ENCODE results near the gene ASB7.

The ASB7 gene

GRCh38 chr15:100686021-100686724, 83.8 kb downstream of the ASB7 start:
- no peak for TF ChIP-seq ZFX (IDR thresholded peaks at IDR 0.05)
- TF ChIP-seq CTCF (conservative IDR thresholded peaks at IDR 0.05): no peak
- H3K27ac ChIP-seq: no peak overlapping the region

- no peak overlapping the region for H3K27ac ChIP-seq
- TF ChIP-seq ZFX (IDR thresholded peaks at IDR 0.05): no peak
- no peak for TF ChIP-seq CTCF (conservative IDR thresholded peaks at IDR 0.05)
These were observed 84.5 kb downstream of the ASB7 start for GRCh38 chr15:100686725-100687473.

- TF ChIP-seq CTCF (conservative IDR thresholded peaks at IDR 0.05): no peak
- no peak for TF ChIP-seq ZFX (IDR thresholded peaks at IDR 0.05)
These were observed 85.3 kb downstream of the ASB7 start for GRCh38 chr15:100687582-100688141.

GRCh38 chr15:100688549-100689120, 86.2 kb downstream of the ASB7 start:
- H3K27ac ChIP-seq: no peak overlapping the region
- TF ChIP-seq ZFX (IDR thresholded peaks at IDR 0.05) (no peak), CTCF (conservative IDR thresholded peaks at IDR 0.05) (no peak)

More at GRCh38 chr15:100687582-100688141, 85.3 kb downstream of the ASB7 start:
- no peak overlapping the region for H3K27ac ChIP-seq

GRCh38 chr15:100689131-100689899, 86.9 kb downstream of the ASB7 start:
- H3K27ac ChIP-seq: no peak overlapping the region
- TF ChIP-seq ZFX (IDR thresholded peaks at IDR 0.05): no peak
- TF ChIP-seq CTCF (conservative IDR thresholded peaks at IDR 0.05): no peak

- no peak overlapping the region for H3K27ac ChIP-seq
- no peak for TF ChIP-seq ZFX (IDR thresholded peaks at IDR 0.05)
- TF ChIP-seq CTCF (conservative IDR thresholded peaks at IDR 0.05): no peak
These were observed 87.8 kb downstream of the ASB7 start for GRCh38 chr15:100690032-100690794.
